AG04449 (cell line): ENCODE data around the gene NLRP6.
"Not testable (repeated sequence)": the region's sequence is repeated elsewhere in the genome, so short reads cannot be mapped to it uniquely, and the experiment has no call there.

ENCODE experiments used
- CTCF ChIA-PET: fragments of 350-600 bp; formaldehyde crosslinking; extraction: SDS; loops from one replicate; lab custom pipeline; 2021; ENCODE audit warnings: antibody characterized with exemption; lab: Yijun Ruan, JAX
- POLR2A ChIA-PET: fragments of 400-600, 350-600 bp; formaldehyde crosslinking; extraction: SDS; loops from one replicate; lab custom pipeline; 2020; ENCODE audit warnings: antibody characterized with exemption, inconsistent platforms; lab: Yijun Ruan, JAX
- DNase-seq: peaks from one replicate; pipeline ENCODE4 v3.0.0-alpha.2; 2010; ENCODE audit warnings: low read depth, low spot score
- H3K4me3 ChIP-seq: 2 replicates; pipeline ENCODE4 v1.5.1; 2011; ENCODE audit warnings: low read depth, mild to moderate bottlenecking, control low read depth, low read length
- CTCF ChIP-seq: IDR thresholded peaks from one replicate; pipeline ENCODE4 v1.5.1; 2011; ENCODE audit warnings: mild to moderate bottlenecking, moderate library complexity, low read length, control low read depth, inconsistent platforms; ENCODE audit not compliant: insufficient read depth; ENCODE audit errors: missing control alignments

Gene NLRP6

GRCh38 chr11:329886-330253, 51.7 kb downstream of the NLRP6 start:
- POLR2A ChIA-PET = no interaction called here
- no peak overlapping the region for H3K4me3 ChIP-seq
- no peak for TF ChIP-seq CTCF
- CTCF ChIA-PET = interaction anchor here (0.7 to 1.8 kb wide), 3 partner anchors 10 to 19 kb away, joined by 3 to 6 read pairs (median 4); no protein-coding TSS in a partner anchor
- DNase-seq = no peak

GRCh38 chr11:330307-330693, 52.1 kb downstream of the NLRP6 start:
- no peak for TF ChIP-seq CTCF
- H3K4me3 ChIP-seq = no peak overlapping the region
- CTCF ChIA-PET = interaction anchor here (1.6 to 1.8 kb wide), 2 partner anchors 9 to 11 kb away, joined by 4 to 6 read pairs; no protein-coding TSS in a partner anchor
- no peak for DNase-seq
- POLR2A ChIA-PET = no interaction called here

GRCh38 chr11:330694-331357, 52.6 kb downstream of the NLRP6 start:
- POLR2A ChIA-PET = no interaction called here

GRCh38 chr11:331358-332060, 53.3 kb downstream of the NLRP6 start:
- DNase-seq = no peak
- CTCF ChIA-PET = no interaction called here
- POLR2A ChIA-PET = no interaction called here
- no peak overlapping the region for H3K4me3 ChIP-seq
- TF ChIP-seq CTCF = no peak

More at GRCh38 chr11:330694-331357, 52.6 kb downstream of the NLRP6 start:
- TF ChIP-seq CTCF = no peak
- H3K4me3 ChIP-seq = no peak overlapping the region
- CTCF ChIA-PET = no interaction called here
- DNase-seq = no peak

- no peak for DNase-seq
- ChIA-PET POLR2A (interaction anchor here (0.9 kb wide), 1 partner anchor 23 kb away, joined by 3 read pairs; no protein-coding TSS in a partner anchor), CTCF (no interaction called here)
- no peak overlapping the region for H3K4me3 ChIP-seq
- TF ChIP-seq CTCF = no peak
Observed at GRCh38 chr11:332651-333480, 54.7 kb downstream of the NLRP6 start.

- CTCF ChIA-PET, POLR2A ChIA-PET, DNase-seq, H3K4me3 ChIP-seq: not testable (repeated sequence)
Observed at GRCh38 chr11:333616-334263, 55.5 kb downstream of the NLRP6 start.
